K562 (cell line): ENCODE data around the gene GRIP1. TPM values are rescaled to one million over a fixed set of nuclear protein-coding genes. Genes with fewer than 3 reads are reported as not detected.

Experiments
- ARID1B ChIP-seq: fragments of 450-650 bp; IDR thresholded peaks from 2 replicates; pipeline ENCODE4 v1.6.1; 2016; ENCODE audit warnings: antibody characterized with exemption, mild to moderate bottlenecking, inconsistent platforms
- BCL6 ChIP-seq: fragments of 250-450 bp; sonication (Bioruptor Pico); IDR thresholded peaks from 2 replicates; pipeline ENCODE4 v1.4.0; 2020
- BRF1 ChIP-seq: IDR thresholded peaks from 3 replicates; pipeline ENCODE4 v1.6.1; 2011; ENCODE audit warnings: borderline replicate concordance, mild to moderate bottlenecking; ENCODE audit not compliant: insufficient read length; ENCODE audit errors: extremely low read depth
- JUN ChIP-seq, 2 experiments: sonication (generic) in 1 of 2; formaldehyde crosslinking in 1 of 2; IDR thresholded peaks; 2 replicates each; pipeline versions ENCODE4 v1.6.1 to v1.8.0; 2012 to 2022; ENCODE audit warnings: borderline replicate concordance in 2 of 2, mild to moderate bottlenecking in 2 of 2, improper control_type of control experiment in 1 of 2, low read depth in 1 of 2, low read length in 1 of 2, missing genetic modification reagents in 1 of 2
- MAFG ChIP-seq: fragments of 450-650 bp; conservative IDR thresholded peaks from 2 replicates; pipeline ENCODE4 v1.6.1; 2016; ENCODE audit warnings: missing genetic modification characterization, missing compliant biosample characterization
- SMARCA4 ChIP-seq: fragments of 450-650 bp; IDR thresholded peaks from 2 replicates; pipeline ENCODE4 v1.6.1; 2016
- SNIP1 ChIP-seq: fragments of 450-650 bp; IDR thresholded peaks from 2 replicates; pipeline ENCODE4 v1.7.1; 2017; ENCODE audit warnings: low read depth, mild to moderate bottlenecking
- TBP ChIP-seq: optimal IDR thresholded peaks from 2 replicates; pipeline ENCODE3; 2011; ENCODE audit warnings: low read depth, low read length, improper control_type of control experiment
- TCF3 ChIP-seq: sonication (generic); formaldehyde crosslinking; IDR thresholded peaks from 2 replicates; pipeline ENCODE4 v1.4.0; 2020; ENCODE audit warnings: mild to moderate bottlenecking, missing genetic modification reagents
- TFAM ChIP-seq: fragments of 250-450 bp; sonication (Bioruptor Pico); conservative IDR thresholded peaks from 2 replicates; pipeline ENCODE4 v1.5.0; 2021; ENCODE audit warnings: mild to moderate bottlenecking, moderate library complexity
- ZEB2 ChIP-seq: fragments of 450-650 bp; IDR thresholded peaks from 2 replicates; pipeline ENCODE4 v1.6.1; 2016
- polyA plus RNA-seq, 8 experiments: library from polyadenylated mRNA; depleted of rRNA in 4 of 8; stranded (reverse) in 5 of 8; unstranded in 3 of 8; fragments of >200 nt; fragmentation: Nextera tagmentation in 2 of 8; fragmentation: Illumina TruSeq in 1 of 8; extraction: Ambion mirVana in 2 of 8; extraction: Trizol in 1 of 8; gene quantifications; 2 replicates each; pipeline versions ENCODE4 v1.2.1 to v1.2.3, GENCODE V29; 2011 to 2014; ENCODE audit warnings: inconsistent platforms in 1 of 8, missing spikeins in 1 of 8
- total RNA-seq, 7 experiments: library from RNA; depleted of rRNA in 6 of 7; stranded (reverse); fragments of >200 nt in 6 of 7; fragmentation: Illumina TruSeq in 2 of 7; extraction: Trizol in 2 of 7; gene quantifications; 2 replicates each; pipeline versions ENCODE4 v1.2.1 to v1.2.3, GENCODE V29; 2011 to 2021; ENCODE audit warnings: low replicate concordance in 1 of 7
- TF ChIP-seq, protein P1 (sequence below): sonication (generic); formaldehyde crosslinking; IDR thresholded peaks from 2 replicates; pipeline ENCODE4 v1.8.0; 2022; ENCODE audit warnings: mild to moderate bottlenecking, low read depth, missing genetic modification reagents
- TF ChIP-seq, protein P2 (sequence below), 2 experiments: fragments of 250-450 bp in 1 of 2; fragments of 450-650 bp in 1 of 2; sonication (Bioruptor Pico) in 1 of 2; IDR thresholded peaks; 2 replicates each; pipeline versions ENCODE4 v1.6.1 to v1.8.0; 2016 to 2021; ENCODE audit warnings: mild to moderate bottlenecking in 2 of 2, moderate library complexity in 2 of 2, missing compliant biosample characterization in 1 of 2, missing genetic modification characterization in 1 of 2
- TF ChIP-seq, protein P3 (sequence below), 2 experiments: fragments of 450-650 bp; conservative IDR thresholded peaks; 2 replicates each; pipeline ENCODE4 v1.6.1; 2017; ENCODE audit warnings: mild to moderate bottlenecking in 2 of 2, moderate library complexity in 2 of 2
- TF ChIP-seq, protein P4 (sequence below): fragments of 450-650 bp; conservative IDR thresholded peaks from 2 replicates; pipeline ENCODE4 v1.6.1; 2016; ENCODE audit warnings: missing genetic modification characterization, low read depth, mild to moderate bottlenecking, control low read depth, missing compliant biosample characterization
- TF ChIP-seq, protein P5 (sequence below), 2 experiments: IDR thresholded peaks; 2 replicates each; pipeline ENCODE4 v1.6.1; 2011; ENCODE audit warnings: borderline replicate concordance in 1 of 2, control low read depth in 1 of 2, low read depth in 1 of 2, low read length in 1 of 2, mild to moderate bottlenecking in 1 of 2, mixed read lengths in 1 of 2, moderate library complexity in 1 of 2; ENCODE audit not compliant: insufficient read depth in 1 of 2, insufficient read length in 1 of 2, poor library complexity in 1 of 2, severe bottlenecking in 1 of 2; ENCODE audit errors: extremely low read depth in 1 of 2
- TF ChIP-seq, protein P6 (sequence below): fragments of 450-650 bp; formaldehyde crosslinking; IDR thresholded peaks from 2 replicates; pipeline ENCODE4 v1.4.0; 2020; ENCODE audit warnings: mild to moderate bottlenecking, moderate library complexity

Gene GRIP1
- total and polyA plus RNA-seq, 9 of the 15 experiments (the other 6 are each of a cell fraction or from before 2014, with no cell fraction given) = 0.28 to 1.2 (median 0.45) TPM

DNA sequence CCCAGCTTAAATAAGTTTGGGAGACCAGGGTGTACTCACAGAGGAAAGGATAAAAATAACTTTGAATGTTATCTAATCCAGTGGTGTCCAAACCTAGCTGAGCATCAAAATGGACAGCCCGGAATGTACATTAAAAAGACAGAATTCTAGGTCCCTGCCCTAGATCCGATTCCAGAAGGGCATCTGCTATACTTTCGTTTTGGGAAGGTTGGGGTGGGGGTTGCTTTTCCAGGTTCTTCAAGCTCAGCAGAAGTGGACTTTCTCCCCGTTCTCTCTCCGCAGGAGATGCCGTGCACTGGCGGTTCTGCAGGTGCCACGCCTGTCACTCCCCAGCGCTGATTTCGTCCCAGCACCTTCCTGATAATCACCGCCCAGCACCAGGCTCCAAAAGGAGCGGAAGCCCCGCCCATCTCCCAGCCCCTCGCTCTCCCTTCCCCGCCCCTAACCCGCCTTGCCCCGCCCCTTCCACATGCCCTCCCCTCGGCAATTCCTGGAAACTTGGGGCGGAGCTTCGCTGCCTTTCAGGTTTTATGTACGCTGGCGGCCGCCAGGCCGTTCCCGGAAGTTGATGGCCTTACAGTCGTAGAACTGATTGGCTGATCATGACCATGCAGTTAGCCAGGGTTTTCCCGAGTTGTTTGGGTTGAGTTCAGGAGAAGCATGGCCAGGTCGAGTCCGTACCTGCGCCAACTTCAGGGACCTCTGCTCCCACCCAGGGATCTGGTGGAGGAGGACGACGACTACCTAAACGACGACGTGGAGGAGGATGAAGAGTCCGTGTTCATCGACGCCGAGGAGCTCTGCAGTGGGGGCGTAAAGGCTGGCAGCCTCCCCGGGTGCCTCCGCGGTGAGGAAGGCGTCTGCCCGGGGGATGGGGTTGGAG is 376.7 kb downstream of the GRIP1 start, which contains the start of gene HELB (continued):
- TF ChIP-seq, protein P1, sequence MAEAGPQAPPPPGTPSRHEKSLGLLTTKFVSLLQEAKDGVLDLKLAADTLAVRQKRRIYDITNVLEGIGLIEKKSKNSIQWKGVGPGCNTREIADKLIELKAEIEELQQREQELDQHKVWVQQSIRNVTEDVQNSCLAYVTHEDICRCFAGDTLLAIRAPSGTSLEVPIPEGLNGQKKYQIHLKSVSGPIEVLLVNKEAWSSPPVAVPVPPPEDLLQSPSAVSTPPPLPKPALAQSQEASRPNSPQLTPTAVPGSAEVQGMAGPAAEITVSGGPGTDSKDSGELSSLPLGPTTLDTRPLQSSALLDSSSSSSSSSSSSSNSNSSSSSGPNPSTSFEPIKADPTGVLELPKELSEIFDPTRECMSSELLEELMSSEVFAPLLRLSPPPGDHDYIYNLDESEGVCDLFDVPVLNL = no peak
- TF ChIP-seq ZEB2 (0 out of 2 replicates have a peak, but pooled peaks have one; percentile 58), ARID1B (0 out of 2 replicates have a peak, but pooled peaks have one; percentile 37), BRF1 (no peak), JUN (IDR thresholded peaks at IDR 0.05; ENCODE audit: borderline replicate concordance, low read depth, low read length) (peak; percentile 20; the same call in 1 of the 2 replicates), JUN (CRISPR knock-in tag; IDR thresholded peaks at IDR 0.05; ENCODE audit: borderline replicate concordance) (no peak), SMARCA4 (peak; percentile 23; the same call in 1 of the 2 replicates), TFAM (CRISPR knock-in tag) (no peak), MAFG (tag) (peak; percentile 60), BCL6 (peak; percentile 81; the same call in 1 of the 2 replicates), SNIP1 (no peak), TBP (peak; percentile 80), TCF3 (CRISPR knock-in tag) (no peak)
- TF ChIP-seq, protein P2, sequence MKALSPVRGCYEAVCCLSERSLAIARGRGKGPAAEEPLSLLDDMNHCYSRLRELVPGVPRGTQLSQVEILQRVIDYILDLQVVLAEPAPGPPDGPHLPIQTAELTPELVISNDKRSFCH (CRISPR knock-in tag; IDR thresholded peaks at IDR 0.05) = no peak
- TF ChIP-seq, protein P2 (tag; IDR thresholded peaks at IDR 0.05) = 0 out of 2 replicates have a peak, but pooled peaks have one; percentile 38
- TF ChIP-seq, protein P3, sequence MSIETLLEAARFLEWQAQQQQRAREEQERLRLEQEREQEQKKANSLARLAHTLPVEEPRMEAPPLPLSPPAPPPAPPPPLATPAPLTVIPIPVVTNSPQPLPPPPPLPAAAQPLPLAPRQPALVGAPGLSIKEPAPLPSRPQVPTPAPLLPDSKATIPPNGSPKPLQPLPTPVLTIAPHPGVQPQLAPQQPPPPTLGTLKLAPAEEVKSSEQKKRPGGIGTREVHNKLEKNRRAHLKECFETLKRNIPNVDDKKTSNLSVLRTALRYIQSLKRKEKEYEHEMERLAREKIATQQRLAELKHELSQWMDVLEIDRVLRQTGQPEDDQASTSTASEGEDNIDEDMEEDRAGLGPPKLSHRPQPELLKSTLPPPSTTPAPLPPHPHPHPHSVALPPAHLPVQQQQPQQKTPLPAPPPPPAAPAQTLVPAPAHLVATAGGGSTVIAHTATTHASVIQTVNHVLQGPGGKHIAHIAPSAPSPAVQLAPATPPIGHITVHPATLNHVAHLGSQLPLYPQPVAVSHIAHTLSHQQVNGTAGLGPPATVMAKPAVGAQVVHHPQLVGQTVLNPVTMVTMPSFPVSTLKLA (conservative IDR thresholded peaks at IDR 0.05) = peak; percentile 68 to 84
- TF ChIP-seq, protein P4, sequence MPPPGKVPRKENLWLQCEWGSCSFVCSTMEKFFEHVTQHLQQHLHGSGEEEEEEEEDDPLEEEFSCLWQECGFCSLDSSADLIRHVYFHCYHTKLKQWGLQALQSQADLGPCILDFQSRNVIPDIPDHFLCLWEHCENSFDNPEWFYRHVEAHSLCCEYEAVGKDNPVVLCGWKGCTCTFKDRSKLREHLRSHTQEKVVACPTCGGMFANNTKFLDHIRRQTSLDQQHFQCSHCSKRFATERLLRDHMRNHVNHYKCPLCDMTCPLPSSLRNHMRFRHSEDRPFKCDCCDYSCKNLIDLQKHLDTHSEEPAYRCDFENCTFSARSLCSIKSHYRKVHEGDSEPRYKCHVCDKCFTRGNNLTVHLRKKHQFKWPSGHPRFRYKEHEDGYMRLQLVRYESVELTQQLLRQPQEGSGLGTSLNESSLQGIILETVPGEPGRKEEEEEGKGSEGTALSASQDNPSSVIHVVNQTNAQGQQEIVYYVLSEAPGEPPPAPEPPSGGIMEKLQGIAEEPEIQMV (tag) = no peak
- TF ChIP-seq, protein P5, sequence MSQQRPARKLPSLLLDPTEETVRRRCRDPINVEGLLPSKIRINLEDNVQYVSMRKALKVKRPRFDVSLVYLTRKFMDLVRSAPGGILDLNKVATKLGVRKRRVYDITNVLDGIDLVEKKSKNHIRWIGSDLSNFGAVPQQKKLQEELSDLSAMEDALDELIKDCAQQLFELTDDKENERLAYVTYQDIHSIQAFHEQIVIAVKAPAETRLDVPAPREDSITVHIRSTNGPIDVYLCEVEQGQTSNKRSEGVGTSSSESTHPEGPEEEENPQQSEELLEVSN (IDR thresholded peaks at IDR 0.05; ENCODE audit: borderline replicate concordance in 1 of 2, extremely low read depth in 1 of 2, insufficient read depth in 1 of 2, insufficient read length in 1 of 2, low read depth in 1 of 2, low read length in 1 of 2, poor library complexity in 1 of 2, severe bottlenecking in 1 of 2) = peak in 1 of 2 experiments; percentile 38
- TF ChIP-seq, protein P6, sequence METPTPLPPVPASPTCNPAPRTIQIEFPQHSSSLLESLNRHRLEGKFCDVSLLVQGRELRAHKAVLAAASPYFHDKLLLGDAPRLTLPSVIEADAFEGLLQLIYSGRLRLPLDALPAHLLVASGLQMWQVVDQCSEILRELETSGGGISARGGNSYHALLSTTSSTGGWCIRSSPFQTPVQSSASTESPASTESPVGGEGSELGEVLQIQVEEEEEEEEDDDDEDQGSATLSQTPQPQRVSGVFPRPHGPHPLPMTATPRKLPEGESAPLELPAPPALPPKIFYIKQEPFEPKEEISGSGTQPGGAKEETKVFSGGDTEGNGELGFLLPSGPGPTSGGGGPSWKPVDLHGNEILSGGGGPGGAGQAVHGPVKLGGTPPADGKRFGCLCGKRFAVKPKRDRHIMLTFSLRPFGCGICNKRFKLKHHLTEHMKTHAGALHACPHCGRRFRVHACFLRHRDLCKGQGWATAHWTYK (CRISPR knock-in tag) = peak; percentile 66; the same call in 1 of the 2 replicates
